ENCODE measurements around the gene ARMS2. TPM values are rescaled to one million over a fixed set of nuclear protein-coding genes. Genes with fewer than 3 reads are reported as not detected.

Gene ARMS2
- total RNA-seq, 3 donors from 2014 or later, result not detected

GRCh38 chr10:122504610-122504950 is 50.1 kb downstream of the ARMS2 start:
- TF ChIP-seq POLR2AphosphoS5 (IDR thresholded peaks at IDR 0.05) (peak; percentile 55 to 89 (median 69)), CTCF (IDR thresholded peaks at IDR 0.05) (no peak)
- Histone ChIP-seq H3K4me1 (peaks cover 0 to 8% of the 10 kb centered on the region in 2 donors), H3K9me3 (no peaks in the 10 kb centered on the region), H3K27ac (peak overlapping the region; percentile 68 to 75), H3K36me3 (no peaks in the 10 kb centered on the region), H3K4me3 (no peak overlapping the region), H3K27me3 (no peaks in the 10 kb centered on the region)
- intact Hi-C loops (cut with DNase I; ENCODE audit: low total_unique reads), result no loop called here
- peak; percentile 87 to 89 for DNase-seq (ENCODE audit: low spot score in 2 of 2)

GRCh38 chr10:122505011-122505410 is 50.6 kb downstream of the ARMS2 start:
- peaks cover 0 to 8% of the 10 kb centered on the region in 2 donors for H3K4me1 ChIP-seq
- H3K9me3 ChIP-seq, result no peaks in the 10 kb centered on the region
- peak overlapping the region; percentile 68 to 75 for H3K27ac ChIP-seq
- TF ChIP-seq POLR2A (IDR thresholded peaks at IDR 0.05) (no peak), POLR2AphosphoS5 (IDR thresholded peaks at IDR 0.05) (no peak), CTCF (IDR thresholded peaks at IDR 0.05) (no peak)
- no peak for DNase-seq (ENCODE audit: low spot score in 2 of 2)
- H3K36me3 ChIP-seq, result no peaks in the 10 kb centered on the region
- no peaks in the 10 kb centered on the region for H3K27me3 ChIP-seq
- intact Hi-C loops (cut with DNase I; ENCODE audit: low total_unique reads), result no loop called here
- H3K4me3 ChIP-seq, result no peak overlapping the region

GRCh38 chr10:122505885-122506645 is 51.6 kb downstream of the ARMS2 start:
- H3K36me3 ChIP-seq, result no peaks in the 10 kb centered on the region
- H3K27ac ChIP-seq, result no peak overlapping the region
- no peaks in the 10 kb centered on the region for H3K27me3 ChIP-seq
- no peaks in the 10 kb centered on the region for H3K9me3 ChIP-seq
- intact Hi-C loops (cut with DNase I; ENCODE audit: low total_unique reads), result no loop called here
- TF ChIP-seq CTCF (IDR thresholded peaks at IDR 0.05), result no peak
- TF ChIP-seq POLR2AphosphoS5 (IDR thresholded peaks at IDR 0.05), result no peak
- TF ChIP-seq POLR2A (IDR thresholded peaks at IDR 0.05), result no peak
- H3K4me1 ChIP-seq, result peaks cover 0 to 8% of the 10 kb centered on the region in 2 donors
- no peak overlapping the region for H3K4me3 ChIP-seq
- no peak for DNase-seq (ENCODE audit: low spot score in 2 of 2)

Other genes starting within 250 kb of the ARMS2 start
- gene BTBD16, start 183.4 kb upstream of the ARMS2 start, total RNA-seq, result under 1 TPM in 1 of 3 donors, not detected in 2; 0.29 TPM
- 10 to 100 TPM; 24.2 to 38.9 (median 26.2) TPM for gene PLEKHA1, start 79.9 kb upstream of the ARMS2 start, total RNA-seq
- 100 to 1,000 TPM; 116 to 347 (median 152) TPM for gene HTRA1, start 6.9 kb downstream of the ARMS2 start, total RNA-seq
- 1 to 10 TPM in 1 of 3 donors, under 1 TPM in 1, not detected in 1; 0.15 to 2.3 TPM for gene DMBT1, start 106.1 kb downstream of the ARMS2 start, total RNA-seq
- not detected for gene C10orf120, start 245.2 kb downstream of the ARMS2 start, total RNA-seq

All from breast epithelium (tissue), 4 donors.